GM18526 (cell line): ENCODE data around the gene CYBRD1.

Experiments used
- POLR2A ChIP-seq: IDR thresholded peaks from 3 replicates; pipeline ENCODE4 v1.6.1; 2011; ENCODE audit not compliant: insufficient read length; ENCODE audit errors: extremely low read depth

Gene CYBRD1

GRCh38 chr2:171512014-171512413 is 10.3 kb upstream of the CYBRD1 start:
- TF ChIP-seq POLR2A: no peak

- TF ChIP-seq POLR2A: no peak
Observed at GRCh38 chr2:171512683-171513195, 9.5 kb upstream of the CYBRD1 start.

- no peak for TF ChIP-seq POLR2A
Observed at GRCh38 chr2:171513719-171514160, 8.5 kb upstream of the CYBRD1 start.

- TF ChIP-seq POLR2A: no peak
Observed at GRCh38 chr2:171514908-171515582, 7.2 kb upstream of the CYBRD1 start.

- TF ChIP-seq POLR2A: no peak
Observed at GRCh38 chr2:171515672-171516298, 6.5 kb upstream of the CYBRD1 start.

GRCh38 chr2:171516793-171517192 is 5.5 kb upstream of the CYBRD1 start:
- no peak for TF ChIP-seq POLR2A

GRCh38 chr2:171520471-171520870 is 1.8 kb upstream of the CYBRD1 start:
- TF ChIP-seq POLR2A: no peak

GRCh38 chr2:171521361-171522051 is 768 bp upstream of the CYBRD1 start:
- no peak for TF ChIP-seq POLR2A

GRCh38 chr2:171522788-171523087 is 464 bp downstream of the CYBRD1 start:
- TF ChIP-seq POLR2A: peak; percentile 17

GRCh38 chr2:171523088-171524017 is 1.1 kb downstream of the CYBRD1 start:
- no peak for TF ChIP-seq POLR2A

- no peak for TF ChIP-seq POLR2A
Observed at GRCh38 chr2:171524018-171524401, 1.7 kb downstream of the CYBRD1 start.

GRCh38 chr2:171529914-171530313 is 7.6 kb downstream of the CYBRD1 start:
- no peak for TF ChIP-seq POLR2A

- TF ChIP-seq POLR2A: no peak
Observed at GRCh38 chr2:171530378-171530777, 8.1 kb downstream of the CYBRD1 start.

GRCh38 chr2:171531291-171531690 is 9.0 kb downstream of the CYBRD1 start:
- TF ChIP-seq POLR2A: no peak

- TF ChIP-seq POLR2A: no peak
Observed at GRCh38 chr2:171531836-171532450, 9.7 kb downstream of the CYBRD1 start.

GRCh38 chr2:171533331-171533730 is 11.1 kb downstream of the CYBRD1 start:
- no peak for TF ChIP-seq POLR2A
